HepG2 (cell line): ENCODE results near the gene ABCD4. TPM values are rescaled to one million over a fixed set of nuclear protein-coding genes. Genes with fewer than 3 reads are reported as not detected.

ENCODE experiments used
- ATAC-seq: fragments of 200-7000 bp; cut with Tn5 transposase; 3 replicates; pipeline ENCODE4 v1.9.1; 2020; ENCODE audit warnings: mild to moderate bottlenecking, moderate library complexity
- BruUV-seq: library from RNA; stranded (reverse); fragments of 400-500 nt; replicated peaks from 2 replicates; lab custom pipeline; 2021; lab: Mats Ljungman, UMichigan
- CTCF ChIA-PET: fragments of 300-600 bp; formaldehyde crosslinking; extraction: SDS; loops from one replicate; lab custom pipeline; 2021; ENCODE audit warnings: low total read pairs, inconsistent platforms, low intra/inter-chr PET ratio; lab: Yijun Ruan, JAX
- POLR2A ChIA-PET: fragments of 350-600 bp; sonication (Branson Sonifier 250); formaldehyde crosslinking; loops from one replicate; lab custom pipeline; 2020; ENCODE audit warnings: antibody characterized with exemption, inconsistent platforms; lab: Yijun Ruan, JAX
- DNase-seq: peaks from one replicate; pipeline ENCODE4 v3.0.0-alpha.2; 2015; ENCODE audit warnings: low spot score
- FAIRE-seq: peaks from 3 replicates; lab custom pipeline; 2011; peaks lifted over from hg19 to GRCh38; lab: Jason Lieb, UNC
- H2AFZ ChIP-seq: one replicate; pipeline ENCODE4 v1.6.1; 2011; ENCODE audit warnings: low read length, inconsistent platforms
- H3K27ac ChIP-seq: fragments of 300-600 bp; 3 replicates; pipeline ENCODE4 v1.8.0; 2011; ENCODE audit warnings: mixed run types, mild to moderate bottlenecking, mixed read lengths, low read length, inconsistent platforms; ENCODE audit not compliant: insufficient read depth; ENCODE audit errors: extremely low read length
- H3K27me3 ChIP-seq, 2 experiments: fragments of 200-600 bp in 1 of 2; 2 replicates in 1 of 2; 3 replicates in 1 of 2; pipeline versions ENCODE4 v1.6.0 to v1.8.0; 2011; ENCODE audit warnings: low read length in 2 of 2, mild to moderate bottlenecking in 2 of 2, moderate library complexity in 2 of 2, inconsistent platforms in 1 of 2; ENCODE audit not compliant: insufficient read depth in 2 of 2, control insufficient read depth in 1 of 2
- H3K36me3 ChIP-seq, 2 experiments: fragments of 200-600 bp in 1 of 2; replicated peaks in 1 of 2; 2 replicates in 1 of 2; 3 replicates in 1 of 2; pipeline versions ENCODE4 v1.5.1 to v1.8.0; 2011; ENCODE audit warnings: low read length in 2 of 2, inconsistent platforms in 1 of 2; ENCODE audit not compliant: insufficient read depth in 2 of 2, control insufficient read depth in 1 of 2
- H3K4me1 ChIP-seq: 2 replicates; pipeline ENCODE4 v1.5.1; 2012; ENCODE audit warnings: low read length, inconsistent platforms; ENCODE audit not compliant: insufficient read depth
- H3K4me2 ChIP-seq: 2 replicates; pipeline ENCODE4 v1.6.0; 2011; ENCODE audit warnings: low read depth, low read length, inconsistent platforms
- H3K4me3 ChIP-seq, 3 experiments: fragments of 200-600 bp in 1 of 3; sonication (generic), shearing (Covaris generic) in 1 of 3; replicated peaks in 1 of 3; 2 replicates each; pipeline ENCODE4 v1.5.1; 2011 to 2016; ENCODE audit warnings: low read length in 3 of 3, inconsistent platforms in 2 of 3, low read depth in 2 of 3, mild to moderate bottlenecking in 2 of 3, control low read depth in 1 of 3, mixed read lengths in 1 of 3; ENCODE audit not compliant: insufficient read depth in 1 of 3
- H3K79me2 ChIP-seq: one replicate; pipeline ENCODE4 v1.6.1; 2011; ENCODE audit warnings: low read length, inconsistent platforms; ENCODE audit not compliant: insufficient read depth
- H3K9ac ChIP-seq: 2 replicates; pipeline ENCODE4 v1.6.0; 2011; ENCODE audit warnings: mild to moderate bottlenecking, low read depth, low read length, inconsistent platforms; ENCODE audit not compliant: insufficient read depth
- H3K9me3 ChIP-seq: 2 replicates; pipeline ENCODE4 v1.5.1; 2012; ENCODE audit warnings: mild to moderate bottlenecking, low read length
- H4K20me1 ChIP-seq: 2 replicates; pipeline ENCODE4 v1.6.0; 2011; ENCODE audit warnings: inconsistent platforms, mild to moderate bottlenecking, low read length, moderate library complexity; ENCODE audit not compliant: insufficient read depth
- HIVEP1 ChIP-seq: sonication (generic); formaldehyde crosslinking; IDR thresholded peaks from 2 replicates; pipeline ENCODE4 v1.4.0; 2020; ENCODE audit warnings: mild to moderate bottlenecking, missing genetic modification reagents
- KAT7 ChIP-seq: IDR thresholded peaks from 2 replicates; pipeline ENCODE4 v1.6.1; 2018; ENCODE audit warnings: borderline replicate concordance, missing compliant biosample characterization
- MATR3 ChIP-seq: sonication (generic); formaldehyde crosslinking; IDR thresholded peaks from 2 replicates; pipeline ENCODE4 v1.4.0; 2020; ENCODE audit warnings: missing genetic modification reagents
- PHF8 ChIP-seq: sonication (generic); formaldehyde crosslinking; IDR thresholded peaks from 2 replicates; pipeline ENCODE4 v1.5.0; 2020; ENCODE audit warnings: missing genetic modification reagents
- RAD21 ChIP-seq: fragments of 450-650 bp; formaldehyde crosslinking; IDR thresholded peaks from 2 replicates; pipeline ENCODE4 v1.5.0; 2020; ENCODE audit warnings: mild to moderate bottlenecking
- RAD51 ChIP-seq: fragments of 450-650 bp; IDR thresholded peaks from 2 replicates; pipeline ENCODE4 v1.6.1; 2016; ENCODE audit warnings: borderline replicate concordance
- RELA ChIP-seq: sonication (generic); formaldehyde crosslinking; IDR thresholded peaks from 2 replicates; pipeline ENCODE4 v1.4.0; 2020; ENCODE audit warnings: missing genetic modification reagents
- SATB2 ChIP-seq: sonication (generic); formaldehyde crosslinking; IDR thresholded peaks from 2 replicates; pipeline ENCODE4 v1.5.0; 2020; ENCODE audit warnings: missing genetic modification reagents
- TCF7L2 ChIP-seq: IDR thresholded peaks from 2 replicates; pipeline ENCODE4 v1.6.1; 2011; ENCODE audit warnings: mild to moderate bottlenecking, low read depth, low read length, moderate library complexity
- TOPORS ChIP-seq: sonication (generic); formaldehyde crosslinking; IDR thresholded peaks from 2 replicates; pipeline ENCODE4 v1.8.0; 2023; ENCODE audit warnings: mild to moderate bottlenecking, missing genetic modification reagents
- ZNF382 ChIP-seq: sonication (generic); formaldehyde crosslinking; IDR thresholded peaks from 2 replicates; pipeline ENCODE4 v1.5.0; 2020; ENCODE audit warnings: missing genetic modification reagents, mild to moderate bottlenecking, borderline replicate concordance
- ZNF878 ChIP-seq: sonication (generic); formaldehyde crosslinking; IDR thresholded peaks from 2 replicates; pipeline ENCODE4 v1.8.1; 2023; ENCODE audit warnings: mild to moderate bottlenecking, missing genetic modification reagents, moderate library complexity
- WGBS: methylation state at CpG from one replicate; pipeline ENCODE4 v1.1.6; 2017; ENCODE audit warnings: low lambda C conversion rate; 5-methylcytosine and 5-hydroxymethylcytosine counted together
- in situ Hi-C: cut with HindIII; loops from 2 replicates; pipeline ENCODE4 v1.10.0; 2017; ENCODE audit warnings: low pct_unique_long_range_greater_than_20kb; ENCODE audit not compliant: extremely low pct_ligation_motif_present
- intact Hi-C: fragments of 100-400 bp; cut with micrococcal nuclease; formaldehyde crosslinking; loops from one replicate; pipeline ENCODE4 v1.10.0; 2022; ENCODE audit not compliant: unreplicated experiment
- polyA plus RNA-seq, 8 experiments: library from polyadenylated mRNA; depleted of rRNA in 3 of 8; stranded (reverse) in 7 of 8; unstranded in 1 of 8; fragments of >200 nt; fragmentation: Illumina TruSeq in 4 of 8; extraction: Trizol in 4 of 8; gene quantifications; 2 replicates each; pipeline versions ENCODE4 v1.2.1 to v1.2.3, GENCODE V29; 2011 to 2016; ENCODE audit warnings: low read depth in 4 of 8, missing spikeins in 1 of 8, mixed read lengths in 1 of 8; ENCODE audit not compliant: insufficient read depth in 1 of 8
- total RNA-seq, 5 experiments: library from RNA; depleted of rRNA; stranded (reverse); fragments of >200 nt; fragmentation: Illumina TruSeq; extraction: Trizol; gene quantifications; 2 replicates each; pipeline ENCODE4 v1.2.3, GENCODE V29; 2016; ENCODE audit warnings: low read depth in 1 of 5
- TF ChIP-seq, protein P1 (sequence below): sonication (generic); formaldehyde crosslinking; IDR thresholded peaks from 2 replicates; pipeline ENCODE4 v1.5.1; 2020; ENCODE audit warnings: mild to moderate bottlenecking, moderate library complexity, missing genetic modification reagents
- TF ChIP-seq, protein P2 (sequence below): sonication (generic); formaldehyde crosslinking; IDR thresholded peaks from 2 replicates; pipeline ENCODE4 v1.8.0; 2022; ENCODE audit warnings: missing genetic modification reagents, low read depth, mild to moderate bottlenecking, borderline replicate concordance
- TF ChIP-seq, protein P3 (sequence below): IDR thresholded peaks from 2 replicates; pipeline ENCODE4 v1.6.1; 2016; ENCODE audit warnings: mild to moderate bottlenecking, missing biosample characterization, missing genetic modification reagents
- TF ChIP-seq, protein P4 (sequence below): sonication (generic); formaldehyde crosslinking; IDR thresholded peaks from 2 replicates; pipeline ENCODE4 v1.8.0; 2022; ENCODE audit warnings: mild to moderate bottlenecking, missing genetic modification reagents

ABCD4 gene
- total and polyA plus RNA-seq, 2 of the 13 experiments (the other 11 are each of a cell fraction or from before 2014, with no cell fraction given) = 47.5 to 50.5 TPM

DNA sequence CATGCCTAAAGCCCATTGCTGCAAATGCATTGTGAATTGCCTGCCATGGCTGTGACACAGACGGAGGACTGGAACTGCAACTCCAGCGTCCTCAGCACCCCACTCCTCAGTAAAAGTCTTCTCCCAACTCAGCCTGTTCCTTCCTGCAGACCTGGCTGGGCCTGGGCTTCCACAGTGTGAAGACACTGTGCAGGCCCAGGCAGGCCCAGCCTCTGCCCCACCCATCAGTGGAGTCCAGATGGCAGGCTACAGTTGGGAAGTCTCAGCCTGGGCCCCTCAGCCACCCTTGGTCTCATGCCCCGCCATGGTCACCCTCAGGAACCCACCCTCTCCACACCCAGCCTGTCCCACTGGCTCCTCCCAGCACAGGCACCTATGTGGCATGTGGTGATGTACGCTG is 41.4 kb downstream of the ABCD4 start:
- ATAC-seq = no peak
- 23% methylated on average over 4 of the region's 4 CpGs for WGBS

More for the DNA sequence above, 41.4 kb downstream of the ABCD4 start:
- Histone ChIP-seq H2AFZ (no peak overlapping the region), H3K4me1 (peaks cover 22% of the 10 kb centered on the region), H3K27ac (no peak overlapping the region), H3K4me3 (no peak overlapping the region), H3K79me2 (no peaks in the 10 kb centered on the region), H3K36me3 (no peaks in the 10 kb centered on the region), H3K27me3 (peaks cover 12 to 61% of the 10 kb centered on the region in 2 experiments; a peak in 4 of 5 replicates), H3K4me2 (no peak overlapping the region), H4K20me1 (no peaks in the 10 kb centered on the region), H3K9me3 (no peaks in the 10 kb centered on the region), H3K9ac (no peak overlapping the region)
- FAIRE-seq (no peak), DNase-seq (no peak)
- no TSS peak for BruUV-seq
- ChIA-PET POLR2A (no interaction called here), CTCF (no interaction called here)
- TF ChIP-seq RELA (CRISPR knock-in tag) (no peak), SATB2 (no peak), RAD51 (no peak), HIVEP1 (CRISPR knock-in tag) (no peak), ZNF878 (CRISPR knock-in tag) (no peak), RAD21 (no peak), ZNF382 (CRISPR knock-in tag) (no peak), TOPORS (no peak), PHF8 (CRISPR knock-in tag) (no peak), KAT7 (no peak), MATR3 (CRISPR knock-in tag) (no peak), TCF7L2 (no peak)
- TF ChIP-seq, protein P1, sequence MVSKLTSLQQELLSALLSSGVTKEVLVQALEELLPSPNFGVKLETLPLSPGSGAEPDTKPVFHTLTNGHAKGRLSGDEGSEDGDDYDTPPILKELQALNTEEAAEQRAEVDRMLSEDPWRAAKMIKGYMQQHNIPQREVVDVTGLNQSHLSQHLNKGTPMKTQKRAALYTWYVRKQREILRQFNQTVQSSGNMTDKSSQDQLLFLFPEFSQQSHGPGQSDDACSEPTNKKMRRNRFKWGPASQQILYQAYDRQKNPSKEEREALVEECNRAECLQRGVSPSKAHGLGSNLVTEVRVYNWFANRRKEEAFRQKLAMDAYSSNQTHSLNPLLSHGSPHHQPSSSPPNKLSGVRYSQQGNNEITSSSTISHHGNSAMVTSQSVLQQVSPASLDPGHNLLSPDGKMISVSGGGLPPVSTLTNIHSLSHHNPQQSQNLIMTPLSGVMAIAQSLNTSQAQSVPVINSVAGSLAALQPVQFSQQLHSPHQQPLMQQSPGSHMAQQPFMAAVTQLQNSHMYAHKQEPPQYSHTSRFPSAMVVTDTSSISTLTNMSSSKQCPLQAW (CRISPR knock-in tag) = no peak
- TF ChIP-seq, protein P2, sequence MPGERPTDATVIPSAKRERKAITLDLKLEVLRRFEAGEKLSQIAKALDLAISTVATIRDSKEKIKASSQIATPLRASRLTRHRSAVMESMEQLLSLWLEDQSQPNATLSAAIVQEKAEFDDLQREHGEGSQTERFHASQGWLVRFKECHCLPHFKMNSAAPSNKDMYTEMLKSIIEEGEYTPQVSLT (CRISPR knock-in tag) = no peak
- TF ChIP-seq, protein P3, sequence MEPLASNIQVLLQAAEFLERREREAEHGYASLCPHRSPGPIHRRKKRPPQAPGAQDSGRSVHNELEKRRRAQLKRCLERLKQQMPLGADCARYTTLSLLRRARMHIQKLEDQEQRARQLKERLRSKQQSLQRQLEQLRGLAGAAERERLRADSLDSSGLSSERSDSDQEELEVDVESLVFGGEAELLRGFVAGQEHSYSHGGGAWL (CRISPR knock-in tag) = no peak
- TF ChIP-seq, protein P4, sequence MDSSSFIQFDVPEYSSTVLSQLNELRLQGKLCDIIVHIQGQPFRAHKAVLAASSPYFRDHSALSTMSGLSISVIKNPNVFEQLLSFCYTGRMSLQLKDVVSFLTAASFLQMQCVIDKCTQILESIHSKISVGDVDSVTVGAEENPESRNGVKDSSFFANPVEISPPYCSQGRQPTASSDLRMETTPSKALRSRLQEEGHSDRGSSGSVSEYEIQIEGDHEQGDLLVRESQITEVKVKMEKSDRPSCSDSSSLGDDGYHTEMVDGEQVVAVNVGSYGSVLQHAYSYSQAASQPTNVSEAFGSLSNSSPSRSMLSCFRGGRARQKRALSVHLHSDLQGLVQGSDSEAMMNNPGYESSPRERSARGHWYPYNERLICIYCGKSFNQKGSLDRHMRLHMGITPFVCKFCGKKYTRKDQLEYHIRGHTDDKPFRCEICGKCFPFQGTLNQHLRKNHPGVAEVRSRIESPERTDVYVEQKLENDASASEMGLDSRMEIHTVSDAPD (CRISPR knock-in tag) = no peak
- in situ Hi-C loops = no loop called here
- intact Hi-C loops = no loop called here
